Neuronal stem cell (in vitro differentiated cells): ENCODE measurements around the gene HS3ST3A1.

ENCODE experiments used
- DNase-seq: peaks from one replicate; pipeline ENCODE4 v3.0.0-alpha.2; 2013; ENCODE audit warnings: low spot score
- H2AFZ ChIP-seq: one replicate; pipeline ENCODE4 v1.6.1; 2013; ENCODE audit warnings: mild to moderate bottlenecking, low read length, inconsistent platforms
- H2AK5ac ChIP-seq: 2 replicates; pipeline ENCODE4 v1.6.1; 2013; ENCODE audit warnings: low read depth, mild to moderate bottlenecking, inconsistent platforms, low read length, moderate library complexity, mixed read lengths
- H2BK120ac ChIP-seq: 2 replicates; pipeline ENCODE4 v1.6.1; 2013; ENCODE audit warnings: low read depth, mild to moderate bottlenecking, inconsistent platforms, low read length, moderate library complexity, mixed read lengths
- H2BK12ac ChIP-seq: one replicate; pipeline ENCODE4 v1.6.1; 2013; ENCODE audit warnings: low read length, inconsistent platforms
- H2BK15ac ChIP-seq: 2 replicates; pipeline ENCODE4 v1.6.1; 2013; ENCODE audit warnings: mild to moderate bottlenecking, low read length, inconsistent platforms, mixed read lengths
- H2BK5ac ChIP-seq: one replicate; pipeline ENCODE4 v1.6.1; 2013; ENCODE audit warnings: inconsistent platforms, mild to moderate bottlenecking, low read length, moderate library complexity
- H3K14ac ChIP-seq: one replicate; pipeline ENCODE4 v1.6.1; 2013; ENCODE audit warnings: low read length, inconsistent platforms
- H3K18ac ChIP-seq: 2 replicates; pipeline ENCODE4 v1.6.1; 2013; ENCODE audit warnings: low read length, inconsistent platforms
- H3K23ac ChIP-seq: 2 replicates; pipeline ENCODE4 v1.6.1; 2013; ENCODE audit warnings: low read depth, mild to moderate bottlenecking, mixed read lengths, low read length, inconsistent platforms; ENCODE audit not compliant: poor library complexity
- H3K27ac ChIP-seq: replicated peaks from 3 replicates; pipeline ENCODE4 v1.5.1; 2013; ENCODE audit warnings: low read length, inconsistent platforms
- H3K27me3 ChIP-seq, 3 experiments: 2 replicates each; pipeline ENCODE4 v1.6.1; 2013; ENCODE audit warnings: low read length in 3 of 3, mild to moderate bottlenecking in 2 of 3, inconsistent platforms in 1 of 3, low read depth in 1 of 3, mixed read lengths in 1 of 3, moderate library complexity in 1 of 3; ENCODE audit not compliant: control insufficient read depth in 3 of 3, insufficient read depth in 3 of 3
- H3K36me3 ChIP-seq, 2 donors: replicated peaks in 1 of 2; 2 replicates each; pipeline ENCODE4 v1.6.1; 2013; ENCODE audit warnings: low read length in 2 of 2; ENCODE audit not compliant: control insufficient read depth in 2 of 2, insufficient read depth in 2 of 2
- H3K4ac ChIP-seq: 2 replicates; pipeline ENCODE4 v1.6.1; 2013; ENCODE audit warnings: inconsistent platforms, mild to moderate bottlenecking, low read length, moderate library complexity
- H3K4me1 ChIP-seq, 2 donors: 1 replicate in 1 of 2; 2 replicates in 1 of 2; pipeline ENCODE4 v1.6.1; 2013; ENCODE audit warnings: low read length in 2 of 2, low read depth in 1 of 2; ENCODE audit not compliant: control insufficient read depth in 2 of 2, insufficient read depth in 1 of 2
- H3K4me2 ChIP-seq: one replicate; pipeline ENCODE4 v1.6.1; 2013; ENCODE audit warnings: mild to moderate bottlenecking, low read length, inconsistent platforms; ENCODE audit not compliant: insufficient read depth, poor library complexity, severe bottlenecking
- H3K4me3 ChIP-seq, 2 donors: 2 replicates each; pipeline ENCODE4 v1.5.1; 2013; ENCODE audit warnings: low read length in 2 of 2, mild to moderate bottlenecking in 2 of 2, inconsistent platforms in 1 of 2, moderate library complexity in 1 of 2
- H3K79me1 ChIP-seq: one replicate; pipeline ENCODE4 v1.6.1; 2013; ENCODE audit warnings: low read depth, mild to moderate bottlenecking, inconsistent platforms, low read length, moderate library complexity
- H3K9ac ChIP-seq: one replicate; pipeline ENCODE4 v1.6.1; 2013; ENCODE audit warnings: mild to moderate bottlenecking, low read depth, low read length, inconsistent platforms; ENCODE audit not compliant: poor library complexity
- H3K9me3 ChIP-seq, 2 donors: replicated peaks in 1 of 2; 2 replicates each; pipeline versions ENCODE3 to v1.6.1; 2013; ENCODE audit warnings: low read length in 2 of 2, mild to moderate bottlenecking in 2 of 2, inconsistent platforms in 1 of 2, low read depth in 1 of 2, mixed read lengths in 1 of 2, moderate library complexity in 1 of 2; ENCODE audit not compliant: control insufficient read depth in 2 of 2, insufficient read depth in 1 of 2
- H4K8ac ChIP-seq: one replicate; pipeline ENCODE4 v1.6.1; 2013; ENCODE audit warnings: low read depth, mild to moderate bottlenecking, inconsistent platforms, low read length, moderate library complexity
- H4K91ac ChIP-seq: one replicate; pipeline ENCODE4 v1.6.1; 2013; ENCODE audit warnings: low read length, low read depth, mild to moderate bottlenecking, inconsistent platforms; ENCODE audit not compliant: poor library complexity
- WGBS, 2 donors: extraction: QIAGEN DNeasy Blood & Tissue Kit; methylation state at CpG; one replicate each; pipeline ENCODE4 v1.1.7; 2013; ENCODE audit warnings: missing lambda C conversion rate in 2 of 2, mixed read lengths in 1 of 2; ENCODE audit not compliant: insufficient read length in 2 of 2, insufficient replicate concordance in 1 of 2; ENCODE audit errors: extremely low coverage in 2 of 2; 5-methylcytosine and 5-hydroxymethylcytosine counted together

The HS3ST3A1 gene

GRCh38 chr17:13582776-13583547 lies 18.8 kb downstream of the HS3ST3A1 start:
- no peak overlapping the region for H3K4me3 ChIP-seq
- no peak overlapping the region for H3K4ac ChIP-seq
- peaks cover 0 to 14% of the 10 kb centered on the region in 2 donors for H3K36me3 ChIP-seq
- H3K14ac ChIP-seq: no peak overlapping the region
- H3K18ac ChIP-seq: no peak overlapping the region
- H2AFZ ChIP-seq: no peak overlapping the region
- H3K27ac ChIP-seq: no peak overlapping the region
- H2AK5ac ChIP-seq: no peak overlapping the region
- H3K9me3 ChIP-seq: peaks cover 0 to 18% of the 10 kb centered on the region in 2 donors
- H3K23ac ChIP-seq: no peak overlapping the region
- no peaks in the 10 kb centered on the region for H3K4me1 ChIP-seq
- H3K79me1 ChIP-seq: no peaks in the 10 kb centered on the region
- no peak overlapping the region for H3K4me2 ChIP-seq
- no peak overlapping the region for H4K8ac ChIP-seq
- H2BK5ac ChIP-seq: no peak overlapping the region
- H4K91ac ChIP-seq: no peak overlapping the region
- no peak overlapping the region for H2BK12ac ChIP-seq
- H2BK15ac ChIP-seq: no peak overlapping the region
- no peak for DNase-seq
- no peak overlapping the region for H3K9ac ChIP-seq
- no peaks in the 10 kb centered on the region for H3K27me3 ChIP-seq
- no CpG with 5 or more reads among the region's 9 CpGs for WGBS, 2 donors
- H2BK120ac ChIP-seq: no peak overlapping the region

GRCh38 chr17:13581925-13582324 lies 19.8 kb downstream of the HS3ST3A1 start:
- Histone ChIP-seq H2BK15ac (no peak overlapping the region), H3K23ac (no peak overlapping the region), H3K18ac (no peak overlapping the region), H3K36me3 (peaks cover 0 to 7% of the 10 kb centered on the region in 2 donors), H2AK5ac (no peak overlapping the region), H3K9ac (no peak overlapping the region), H2BK120ac (no peak overlapping the region), H4K8ac (no peak overlapping the region), H3K4ac (no peak overlapping the region), H3K9me3 (peaks cover 0 to 24% of the 10 kb centered on the region in 2 donors), H3K79me1 (no peaks in the 10 kb centered on the region), H3K4me1 (no peaks in the 10 kb centered on the region), H2AFZ (no peak overlapping the region), H2BK5ac (no peak overlapping the region), H3K27me3 (no peaks in the 10 kb centered on the region), H2BK12ac (no peak overlapping the region), H3K4me2 (no peak overlapping the region), H4K91ac (no peak overlapping the region), H3K14ac (no peak overlapping the region), H3K4me3 (no peak overlapping the region), H3K27ac (no peak overlapping the region)
- no CpG with 5 or more reads among the region's 3 CpGs for WGBS, 2 donors
- DNase-seq: no peak

DNA sequence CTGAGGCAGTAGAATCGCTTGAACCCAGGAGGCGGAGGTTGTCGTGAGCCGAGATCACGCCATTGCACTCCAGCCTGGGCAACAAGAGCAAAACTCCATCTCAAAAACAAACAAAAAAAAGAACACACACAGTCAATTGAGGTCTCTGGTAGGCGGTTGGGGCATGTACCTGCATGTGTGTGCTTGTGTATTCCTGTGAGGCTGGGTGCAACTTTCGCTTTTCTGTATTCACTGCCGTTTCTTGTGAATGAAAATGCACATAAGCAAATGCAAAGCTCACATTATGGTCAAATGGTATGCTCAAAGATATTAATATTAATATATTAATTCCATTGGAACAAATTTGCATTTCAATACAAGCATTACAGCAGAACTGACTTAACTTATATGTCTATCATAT lies 20.9 kb downstream of the HS3ST3A1 start:
- no peaks in the 10 kb centered on the region for H3K27me3 ChIP-seq
- no peak overlapping the region for H2AK5ac ChIP-seq
- no peak overlapping the region for H3K27ac ChIP-seq
- H3K4me2 ChIP-seq: no peak overlapping the region
- no peak overlapping the region for H2BK12ac ChIP-seq
- H2AFZ ChIP-seq: no peak overlapping the region
- no peak overlapping the region for H3K4ac ChIP-seq
- no peak overlapping the region for H4K8ac ChIP-seq
- H3K36me3 ChIP-seq: peaks cover 0 to 9% of the 10 kb centered on the region in 2 donors
- H2BK5ac ChIP-seq: no peak overlapping the region
- H3K9me3 ChIP-seq: peaks cover 0 to 22% of the 10 kb centered on the region in 2 donors
- no peak overlapping the region for H3K23ac ChIP-seq
- no peak overlapping the region for H3K9ac ChIP-seq
- H3K14ac ChIP-seq: no peak overlapping the region
- no peak overlapping the region for H3K4me3 ChIP-seq
- no peaks in the 10 kb centered on the region for H3K79me1 ChIP-seq
- WGBS, 2 donors: no CpG with 5 or more reads among the region's 8 CpGs
- no peak overlapping the region for H4K91ac ChIP-seq
- H2BK120ac ChIP-seq: no peak overlapping the region
- H2BK15ac ChIP-seq: no peak overlapping the region
- H3K4me1 ChIP-seq: peaks cover 5 to 6% of the 10 kb centered on the region in 2 donors
- no peak overlapping the region for H3K18ac ChIP-seq
- no peak for DNase-seq

DNA sequence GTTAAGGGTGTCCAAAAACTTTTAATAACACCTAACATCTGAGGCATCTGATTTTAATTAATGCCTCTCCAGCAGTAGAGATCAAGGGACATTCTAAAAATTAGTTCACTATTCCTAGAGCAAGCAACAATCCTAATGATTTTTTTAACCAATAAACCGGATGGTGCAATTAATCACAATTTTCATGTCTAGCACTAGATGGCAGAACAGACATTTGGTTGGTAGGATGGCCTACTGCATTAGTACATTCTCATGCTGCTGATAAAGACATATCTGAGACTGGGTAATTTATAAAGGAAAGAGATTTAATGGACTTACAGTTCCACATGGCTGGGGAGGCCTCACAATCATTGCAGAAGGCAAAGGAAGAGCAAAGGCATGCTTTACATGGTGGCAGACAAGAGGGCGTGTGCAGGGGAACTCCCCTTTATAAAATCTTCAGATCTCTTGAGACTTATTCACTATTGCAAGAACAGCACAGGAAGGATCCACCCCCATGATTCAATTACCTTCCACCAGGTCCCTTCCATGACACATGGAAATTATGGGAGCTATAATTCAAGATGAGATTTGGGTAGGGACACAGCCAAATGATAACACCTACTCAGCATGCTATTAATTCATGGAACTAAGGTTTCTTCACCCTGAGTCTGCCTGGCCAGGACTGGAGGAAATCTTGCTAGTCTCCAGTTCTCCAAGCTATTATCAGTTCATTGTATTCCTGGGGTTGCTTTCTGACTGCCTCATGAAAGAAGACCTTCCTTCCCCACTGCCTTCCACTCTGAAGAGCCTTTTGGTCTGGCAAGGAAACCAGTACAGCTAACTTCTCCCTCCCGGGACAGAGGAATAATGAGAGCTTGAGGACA lies 24.8 kb downstream of the HS3ST3A1 start:
- H3K4me1 ChIP-seq: peaks cover 6 to 7% of the 10 kb centered on the region in 2 donors
- WGBS, 2 donors: no CpG with 5 or more reads among the region's 3 CpGs
- H3K4me3 ChIP-seq: no peak overlapping the region
- no peak overlapping the region for H2BK15ac ChIP-seq
- H3K79me1 ChIP-seq: no peaks in the 10 kb centered on the region
- H3K4me2 ChIP-seq: no peak overlapping the region
- H3K14ac ChIP-seq: no peak overlapping the region
- no peak overlapping the region for H2AK5ac ChIP-seq
- H3K4ac ChIP-seq: no peak overlapping the region
- DNase-seq: no peak
- H4K8ac ChIP-seq: no peak overlapping the region
- no peak overlapping the region for H3K9ac ChIP-seq
- no peak overlapping the region for H2BK120ac ChIP-seq
- no peak overlapping the region for H2AFZ ChIP-seq
- H3K27me3 ChIP-seq: no peaks in the 10 kb centered on the region
- no peak overlapping the region for H3K27ac ChIP-seq
- H3K18ac ChIP-seq: no peak overlapping the region
- H2BK5ac ChIP-seq: no peak overlapping the region
- H3K36me3 ChIP-seq: peaks cover 0 to 11% of the 10 kb centered on the region in 2 donors
- peaks cover 0 to 19% of the 10 kb centered on the region in 2 donors for H3K9me3 ChIP-seq
- no peak overlapping the region for H3K23ac ChIP-seq
- H4K91ac ChIP-seq: no peak overlapping the region
- no peak overlapping the region for H2BK12ac ChIP-seq
